G401 (cell line): Measurements from ENCODE around the gene ZNF521. TPM values are rescaled to one million over a fixed set of nuclear protein-coding genes. Genes with fewer than 3 reads are reported as not detected.
A peak's percentile ranks its signal among the peaks of the same experiment; 100 is the strongest.

Experiments used
- DNase-seq: peaks from one replicate; pipeline ENCODE4 v3.0.0-alpha.2; 2015; ENCODE audit warnings: low spot score
- in situ Hi-C: cut with HindIII; loops from 2 replicates; pipeline ENCODE4 v1.10.0; 2016; ENCODE audit warnings: low sequenced_read_pairs, mixed read lengths
- total RNA-seq: library from RNA; depleted of rRNA; stranded (reverse); fragments of >200 nt; shearing (Covaris generic); gene quantifications from 2 replicates; pipeline ENCODE4 v1.2.3, GENCODE V29; 2014

Gene ZNF521
- total RNA-seq, 1 experiment from 2014 or later, result 87.6 TPM

- in situ Hi-C loops, result no loop called here
- DNase-seq, result no peak
Measured at GRCh38 chr18:25300492-25300891, 51.5 kb downstream of the ZNF521 start.

GRCh38 chr18:25299426-25300300 is 52.3 kb downstream of the ZNF521 start:
- no peak for DNase-seq
- in situ Hi-C loops, result no loop called here

- in situ Hi-C loops, result no loop called here
- DNase-seq, result no peak
Measured at GRCh38 chr18:25298853-25299274, 53.1 kb downstream of the ZNF521 start.

GRCh38 chr18:25295624-25296138 is 56.3 kb downstream of the ZNF521 start:
- in situ Hi-C loops, result no loop called here
- no peak for DNase-seq

- DNase-seq, result no peak
- in situ Hi-C loops, result no loop called here
Measured at GRCh38 chr18:25291150-25291549, 60.8 kb downstream of the ZNF521 start.

GRCh38 chr18:25289001-25289631 is 62.9 kb downstream of the ZNF521 start:
- in situ Hi-C loops, result no loop called here
- DNase-seq, result no peak

- in situ Hi-C loops, result no loop called here
- peak; percentile 50 for DNase-seq
Measured at GRCh38 chr18:25288340-25288938, 63.5 kb downstream of the ZNF521 start.

GRCh38 chr18:25287106-25287505 is 64.9 kb downstream of the ZNF521 start:
- no peak for DNase-seq
- in situ Hi-C loops, result no loop called here

GRCh38 chr18:25284861-25285550 is 67.0 kb downstream of the ZNF521 start:
- DNase-seq, result peak; percentile 83
- in situ Hi-C loops, result no loop called here

- DNase-seq, result peak; percentile 44
- in situ Hi-C loops, result no loop called here
Measured at GRCh38 chr18:25284281-25284680, 67.7 kb downstream of the ZNF521 start.

- no peak for DNase-seq
- in situ Hi-C loops, result no loop called here
Measured at GRCh38 chr18:25283781-25284180, 68.2 kb downstream of the ZNF521 start.

GRCh38 chr18:25282896-25283703 is 68.9 kb downstream of the ZNF521 start:
- in situ Hi-C loops, result no loop called here
- peak; percentile 54 for DNase-seq

GRCh38 chr18:25282282-25282681 is 69.7 kb downstream of the ZNF521 start:
- in situ Hi-C loops, result no loop called here
- DNase-seq, result peak; percentile 48

- DNase-seq, result no peak
- in situ Hi-C loops, result no loop called here
Measured at GRCh38 chr18:25281556-25281955, 70.4 kb downstream of the ZNF521 start.

GRCh38 chr18:25279961-25280360 is 72.0 kb downstream of the ZNF521 start:
- DNase-seq, result peak; percentile 91
- in situ Hi-C loops, result no loop called here

- no peak for DNase-seq
- in situ Hi-C loops, result no loop called here
Measured at GRCh38 chr18:25279556-25279955, 72.4 kb downstream of the ZNF521 start.

- in situ Hi-C loops, result no loop called here
- no peak for DNase-seq
Measured at GRCh38 chr18:25279133-25279532, 72.8 kb downstream of the ZNF521 start.

GRCh38 chr18:25278394-25278793 is 73.6 kb downstream of the ZNF521 start:
- in situ Hi-C loops, result no loop called here
- DNase-seq, result peak; percentile 54
